H9 (cell line): ENCODE results near the gene TCF7L2. TPM values are rescaled to one million over a fixed set of nuclear protein-coding genes. Genes with fewer than 3 reads are reported as not detected.
A peak's percentile ranks its signal among the peaks of the same experiment; 100 is the strongest.

Experiments
- DNase-seq: peaks from one replicate; pipeline ENCODE4 v3.0.0-alpha.2; 2017
- H2AFZ ChIP-seq: one replicate; pipeline ENCODE4 v1.6.1; 2013; ENCODE audit warnings: mild to moderate bottlenecking, low read length, control low read depth, moderate library complexity
- H2AK5ac ChIP-seq: 2 replicates; pipeline ENCODE4 v1.6.1; 2013; ENCODE audit warnings: low read length, control low read depth, mixed read lengths; ENCODE audit not compliant: insufficient read length
- H2BK120ac ChIP-seq: one replicate; pipeline ENCODE4 v1.6.1; 2013; ENCODE audit warnings: low read depth, mild to moderate bottlenecking, low read length, control low read depth, inconsistent platforms; ENCODE audit not compliant: poor library complexity, severe bottlenecking
- H2BK12ac ChIP-seq: 2 replicates; pipeline ENCODE4 v1.6.1; 2013; ENCODE audit warnings: low read length, control low read depth, mixed read lengths, low read depth; ENCODE audit not compliant: insufficient read length
- H2BK15ac ChIP-seq: 2 replicates; pipeline ENCODE4 v1.6.1; 2013; ENCODE audit warnings: low read depth, low read length, control low read depth
- H2BK20ac ChIP-seq: one replicate; pipeline ENCODE4 v1.6.1; 2013; ENCODE audit warnings: low read depth, mild to moderate bottlenecking, low read length, control low read depth, inconsistent platforms; ENCODE audit not compliant: poor library complexity, severe bottlenecking
- H2BK5ac ChIP-seq: 2 replicates; pipeline ENCODE4 v1.6.1; 2013; ENCODE audit warnings: low read length, control low read depth, mixed read lengths; ENCODE audit not compliant: insufficient read length
- H3K14ac ChIP-seq: 2 replicates; pipeline ENCODE4 v1.6.1; 2013; ENCODE audit warnings: low read length, control low read depth; ENCODE audit not compliant: insufficient read depth
- H3K18ac ChIP-seq: 2 replicates; pipeline ENCODE4 v1.6.1; 2013; ENCODE audit warnings: low read depth, mild to moderate bottlenecking, mixed read lengths, low read length, control low read depth; ENCODE audit not compliant: insufficient read length
- H3K23ac ChIP-seq: 2 replicates; pipeline ENCODE4 v1.6.1; 2013; ENCODE audit warnings: low read length, control low read depth, mixed read lengths, low read depth; ENCODE audit not compliant: insufficient read length
- H3K23me2 ChIP-seq: 2 replicates; pipeline ENCODE4 v1.6.1; 2013; ENCODE audit warnings: low read depth, mild to moderate bottlenecking, mixed read lengths, low read length, control low read depth; ENCODE audit not compliant: insufficient read length, poor library complexity, severe bottlenecking
- H3K27ac ChIP-seq: 2 replicates; pipeline ENCODE4 v1.5.1; 2013; ENCODE audit warnings: low read length, control low read depth, mixed read lengths, low read depth; ENCODE audit not compliant: insufficient read length
- H3K27me3 ChIP-seq: 2 replicates; pipeline ENCODE4 v1.6.1; 2013; ENCODE audit warnings: low read length, control low read depth, inconsistent platforms; ENCODE audit not compliant: insufficient read depth
- H3K4ac ChIP-seq: 2 replicates; pipeline ENCODE4 v1.6.1; 2013; ENCODE audit warnings: low read depth, mild to moderate bottlenecking, control low read depth, inconsistent platforms, low read length, moderate library complexity
- H3K4me1 ChIP-seq: 2 replicates; pipeline ENCODE4 v1.6.1; 2013; ENCODE audit warnings: low read length, control low read depth, inconsistent platforms; ENCODE audit not compliant: insufficient read depth
- H3K4me2 ChIP-seq: 2 replicates; pipeline ENCODE4 v1.6.1; 2013; ENCODE audit warnings: low read length, control low read depth, mixed read lengths; ENCODE audit not compliant: insufficient read length, insufficient read depth
- H3K56ac ChIP-seq: 2 replicates; pipeline ENCODE4 v1.6.1; 2013; ENCODE audit warnings: low read depth, mild to moderate bottlenecking, mixed read lengths, low read length, control low read depth; ENCODE audit not compliant: insufficient read length
- H3K79me1 ChIP-seq: 2 replicates; pipeline ENCODE4 v1.6.1; 2013; ENCODE audit warnings: low read depth, mild to moderate bottlenecking, moderate library complexity, low read length, control low read depth, inconsistent platforms; ENCODE audit not compliant: insufficient read depth, poor library complexity, severe bottlenecking
- H3K79me2 ChIP-seq: 2 replicates; pipeline ENCODE4 v1.6.1; 2013; ENCODE audit warnings: low read length, control low read depth, inconsistent platforms; ENCODE audit not compliant: insufficient read depth
- H3K9ac ChIP-seq: 2 replicates; pipeline ENCODE4 v1.6.1; 2013; ENCODE audit warnings: low read length, control low read depth, mixed read lengths; ENCODE audit not compliant: insufficient read length; ENCODE audit errors: extremely low read depth
- H3K9me3 ChIP-seq: one replicate; pipeline ENCODE4 v1.6.1; 2013; ENCODE audit warnings: low read depth, low read length, inconsistent platforms; ENCODE audit not compliant: control insufficient read depth
- H3T11ph ChIP-seq: one replicate; pipeline ENCODE4 v1.6.1; 2013; ENCODE audit warnings: mild to moderate bottlenecking, low read length, control low read depth, inconsistent platforms
- H4K20me1 ChIP-seq: one replicate; pipeline ENCODE4 v1.6.1; 2013; ENCODE audit not compliant: control insufficient read depth, insufficient read length, insufficient read depth
- H4K5ac ChIP-seq: 2 replicates; pipeline ENCODE4 v1.6.1; 2013; ENCODE audit warnings: low read depth, mild to moderate bottlenecking, mixed read lengths, low read length, control low read depth; ENCODE audit not compliant: insufficient read length
- H4K8ac ChIP-seq: replicated peaks from 2 replicates; pipeline ENCODE4 v1.6.1; 2013; ENCODE audit warnings: low read length, control low read depth, mixed read lengths, low read depth; ENCODE audit not compliant: insufficient read length
- H4K91ac ChIP-seq: 2 replicates; pipeline ENCODE4 v1.6.1; 2013; ENCODE audit warnings: low read depth, mild to moderate bottlenecking, moderate library complexity, mixed read lengths, low read length, control low read depth; ENCODE audit not compliant: insufficient read length
- H3K27ac Mint-ChIP-seq, 3 experiments: 2 replicates in 2 of 3; 3 replicates in 1 of 3; pipeline ENCODE4 v1.8.0; 2020 to 2021; ENCODE audit warnings: mixed read lengths in 3 of 3, mild to moderate bottlenecking in 1 of 3, moderate library complexity in 1 of 3
- H3K27me3 Mint-ChIP-seq: 2 replicates; pipeline ENCODE4 v1.8.0; 2021; ENCODE audit warnings: low read depth, mild to moderate bottlenecking, moderate library complexity, mixed read lengths
- H3K36me3 Mint-ChIP-seq, 3 experiments: 2 replicates in 2 of 3; 3 replicates in 1 of 3; pipeline ENCODE4 v1.8.0; 2020 to 2021; ENCODE audit warnings: low read depth in 3 of 3, mixed read lengths in 3 of 3; ENCODE audit not compliant: insufficient read depth in 1 of 3
- H3K4me1 Mint-ChIP-seq, 2 experiments: 2 replicates each; pipeline ENCODE4 v1.8.0; 2020; ENCODE audit warnings: mixed read lengths in 2 of 2
- H3K4me3 Mint-ChIP-seq, 2 experiments: 2 replicates in 1 of 2; 3 replicates in 1 of 2; pipeline ENCODE4 v1.8.0; 2020 to 2021; ENCODE audit warnings: mild to moderate bottlenecking in 2 of 2, mixed read lengths in 2 of 2, moderate library complexity in 1 of 2
- H3K9me3 Mint-ChIP-seq, 2 experiments: 2 replicates in 1 of 2; 3 replicates in 1 of 2; pipeline ENCODE4 v1.8.0; 2020; ENCODE audit warnings: mild to moderate bottlenecking in 2 of 2, mixed read lengths in 2 of 2, moderate library complexity in 1 of 2
- WGBS: extraction: QIAGEN DNeasy Blood & Tissue Kit; methylation state at CpG from one replicate; pipeline ENCODE4 v1.1.7; 2013; ENCODE audit warnings: missing lambda C conversion rate, low lambda C conversion rate, mixed read lengths; ENCODE audit not compliant: insufficient read length; ENCODE audit errors: extremely low coverage; 5-methylcytosine and 5-hydroxymethylcytosine counted together
- total RNA-seq: library from RNA; stranded (reverse); gene quantifications from 2 replicates; pipeline ENCODE4 v1.2.1, GENCODE V29; 2021
- TF ChIP-seq, protein P1 (sequence below): fragments of 200-600 bp; sonication (generic); conservative IDR thresholded peaks from 3 replicates; pipeline ENCODE4 v1.8.0; 2021; ENCODE audit warnings: antibody characterized with exemption, mild to moderate bottlenecking

TCF7L2 gene
- total RNA-seq, 1 experiment from 2014 or later, result 71.1 TPM

DNA sequence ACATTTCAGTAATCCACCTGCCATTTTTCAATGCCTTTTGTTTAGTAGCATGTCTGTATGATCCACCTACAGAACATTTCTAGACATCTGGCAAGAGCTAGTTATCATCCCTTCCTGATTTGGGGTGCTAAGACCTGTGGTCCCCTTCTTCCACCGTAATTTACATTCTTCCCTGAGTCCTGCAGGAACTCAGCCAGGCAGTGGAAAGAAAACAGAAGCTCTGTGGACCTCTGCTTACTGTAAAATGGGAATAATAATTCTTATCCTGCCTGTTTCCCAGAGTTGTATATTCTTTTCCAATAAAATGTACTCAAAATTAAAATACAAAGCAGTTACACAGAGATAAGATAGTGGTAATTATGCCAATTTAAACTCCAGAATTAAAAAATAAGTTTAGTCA, 126.9 kb downstream of the TCF7L2 start:
- no peak overlapping the region for H2BK120ac ChIP-seq
- no peak overlapping the region for H4K5ac ChIP-seq
- no peak overlapping the region for H2BK5ac ChIP-seq
- H3K27me3 Mint-ChIP-seq, result no peaks in the 10 kb centered on the region; the same call in 1 of the 2 replicates
- H2BK12ac ChIP-seq, result no peak overlapping the region
- no peak overlapping the region for H3T11ph ChIP-seq
- WGBS, result no CpG with 5 or more reads among the region's 1 CpG
- peak overlapping the region in 1 of 3 experiments; percentile 84; a peak in 3 of 7 replicates for H3K27ac Mint-ChIP-seq
- no peak overlapping the region for H3K56ac ChIP-seq
- H3K4me1 ChIP-seq, result peaks cover 13% of the 10 kb centered on the region; the same call in 1 of the 2 replicates
- H3K18ac ChIP-seq, result no peak overlapping the region
- H2AFZ ChIP-seq, result no peak overlapping the region
- H4K8ac ChIP-seq, result no peak overlapping the region
- no peak overlapping the region for H3K14ac ChIP-seq
- H3K27ac ChIP-seq, result no peak overlapping the region
- H3K4me1 Mint-ChIP-seq, result peaks cover 63 to 77% of the 10 kb centered on the region in 2 experiments
- no peaks in the 10 kb centered on the region for H3K23me2 ChIP-seq
- no peak for DNase-seq
- H3K36me3 Mint-ChIP-seq, result peaks cover 2 to 13% (median 11%) of the 10 kb centered on the region in 3 experiments; a peak in 5 of 7 replicates
- no peak overlapping the region for H2BK20ac ChIP-seq
- H3K4me2 ChIP-seq, result no peak overlapping the region
- H3K79me2 ChIP-seq, result peaks cover 16% of the 10 kb centered on the region
- no peaks in the 10 kb centered on the region for H3K27me3 ChIP-seq
- no peak overlapping the region for H3K4ac ChIP-seq
- no peaks in the 10 kb centered on the region for H4K20me1 ChIP-seq
- peaks cover 17% of the 10 kb centered on the region for H3K79me1 ChIP-seq
- no peak overlapping the region for H3K9ac ChIP-seq
- TF ChIP-seq, protein P1, sequence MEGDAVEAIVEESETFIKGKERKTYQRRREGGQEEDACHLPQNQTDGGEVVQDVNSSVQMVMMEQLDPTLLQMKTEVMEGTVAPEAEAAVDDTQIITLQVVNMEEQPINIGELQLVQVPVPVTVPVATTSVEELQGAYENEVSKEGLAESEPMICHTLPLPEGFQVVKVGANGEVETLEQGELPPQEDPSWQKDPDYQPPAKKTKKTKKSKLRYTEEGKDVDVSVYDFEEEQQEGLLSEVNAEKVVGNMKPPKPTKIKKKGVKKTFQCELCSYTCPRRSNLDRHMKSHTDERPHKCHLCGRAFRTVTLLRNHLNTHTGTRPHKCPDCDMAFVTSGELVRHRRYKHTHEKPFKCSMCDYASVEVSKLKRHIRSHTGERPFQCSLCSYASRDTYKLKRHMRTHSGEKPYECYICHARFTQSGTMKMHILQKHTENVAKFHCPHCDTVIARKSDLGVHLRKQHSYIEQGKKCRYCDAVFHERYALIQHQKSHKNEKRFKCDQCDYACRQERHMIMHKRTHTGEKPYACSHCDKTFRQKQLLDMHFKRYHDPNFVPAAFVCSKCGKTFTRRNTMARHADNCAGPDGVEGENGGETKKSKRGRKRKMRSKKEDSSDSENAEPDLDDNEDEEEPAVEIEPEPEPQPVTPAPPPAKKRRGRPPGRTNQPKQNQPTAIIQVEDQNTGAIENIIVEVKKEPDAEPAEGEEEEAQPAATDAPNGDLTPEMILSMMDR, result no peak
- no peaks in the 10 kb centered on the region for H3K9me3 Mint-ChIP-seq
- no peak overlapping the region for H2AK5ac ChIP-seq
- H3K9me3 ChIP-seq, result no peaks in the 10 kb centered on the region
- no peak overlapping the region for H3K23ac ChIP-seq
- H2BK15ac ChIP-seq, result no peak overlapping the region
- no peak overlapping the region for H3K4me3 Mint-ChIP-seq
- H4K91ac ChIP-seq, result no peak overlapping the region
